Ovary (tissue), 3 donors: ENCODE data around the gene TEDC1.

ENCODE experiments used
- CTCF ChIP-seq, 3 donors: fragments of 450-650 bp in 2 of 3; fragments of 200-600 bp in 1 of 3; IDR thresholded peaks; one replicate each; pipeline versions ENCODE4 v1.5.1 to v1.8.0; 2016 to 2022; ENCODE audit warnings: antibody characterized with exemption in 3 of 3, mild to moderate bottlenecking in 1 of 3
- POLR2A ChIP-seq: fragments of 450-650 bp; IDR thresholded peaks from one replicate; pipeline ENCODE4 v1.6.1; 2017; ENCODE audit warnings: antibody characterized with exemption, mild to moderate bottlenecking, moderate library complexity
- donor health status: DM: no; HTN: no; CAD: no.

GRCh38 chr14:105529319-105529568 lies 38.2 kb downstream of the TEDC1 start:
- no peak for TF ChIP-seq CTCF (IDR thresholded peaks at IDR 0.05)
- no peak for TF ChIP-seq POLR2A
